Renal cortical epithelial cell (primary cell): Measurements from ENCODE around the gene HTR6. TPM values are rescaled to one million over a fixed set of nuclear protein-coding genes. Genes with fewer than 3 reads are reported as not detected.

Experiments
- DNase-seq: peaks from one replicate; pipeline ENCODE4 v3.0.0-alpha.2; 2011; ENCODE audit warnings: low read depth
- total RNA-seq: library from RNA; depleted of rRNA; stranded (reverse); fragments of >200 nt; gene quantifications from 2 replicates; pipeline ENCODE4 v1.2.3, GENCODE V29; 2014

The HTR6 gene
- total RNA-seq, 1 donor from 2014 or later: not detected

DNA sequence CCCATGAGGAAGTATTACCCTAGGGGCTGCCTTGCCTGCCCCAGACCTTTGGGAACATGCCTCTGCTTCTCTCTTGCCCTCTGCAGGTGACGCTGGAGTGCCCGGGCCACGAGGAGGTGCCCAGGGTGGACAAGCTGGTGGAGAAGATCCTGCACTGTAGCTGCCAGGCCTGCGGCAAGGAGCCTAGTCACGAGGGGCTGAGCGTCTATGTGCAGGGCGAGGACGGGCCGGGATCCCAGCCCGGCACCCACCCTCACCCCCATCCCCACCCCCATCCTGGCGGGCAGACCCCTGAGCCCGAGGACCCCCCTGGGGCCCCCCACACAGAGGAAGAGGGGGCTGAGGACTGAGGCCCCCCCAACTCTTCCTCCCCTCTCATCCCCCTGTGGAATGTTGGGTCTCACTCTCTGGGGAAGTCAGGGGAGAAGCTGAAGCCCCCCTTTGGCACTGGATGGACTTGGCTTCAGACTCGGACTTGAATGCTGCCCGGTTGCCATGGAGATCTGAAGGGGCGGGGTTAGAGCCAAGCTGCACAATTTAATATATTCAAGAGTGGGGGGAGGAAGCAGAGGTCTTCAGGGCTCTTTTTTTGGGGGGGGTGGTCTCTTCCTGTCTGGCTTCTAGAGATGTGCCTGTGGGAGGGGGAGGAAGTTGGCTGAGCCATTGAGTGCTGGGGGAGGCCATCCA, 7.8 kb upstream of the HTR6 start:
- DNase-seq: no peak

DNA sequence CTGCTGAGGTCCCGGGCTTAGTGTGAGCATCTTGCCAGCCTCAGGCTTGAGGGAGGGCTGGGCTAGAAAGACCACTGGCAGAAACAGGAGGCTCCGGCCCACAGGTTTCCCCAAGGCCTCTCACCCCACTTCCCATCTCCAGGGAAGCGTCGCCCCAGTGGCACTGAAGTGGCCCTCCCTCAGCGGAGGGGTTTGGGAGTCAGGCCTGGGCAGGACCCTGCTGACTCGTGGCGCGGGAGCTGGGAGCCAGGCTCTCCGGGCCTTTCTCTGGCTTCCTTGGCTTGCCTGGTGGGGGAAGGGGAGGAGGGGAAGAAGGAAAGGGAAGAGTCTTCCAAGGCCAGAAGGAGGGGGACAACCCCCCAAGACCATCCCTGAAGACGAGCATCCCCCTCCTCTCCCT, 7.2 kb upstream of the HTR6 start:
- DNase-seq: no peak

DNA sequence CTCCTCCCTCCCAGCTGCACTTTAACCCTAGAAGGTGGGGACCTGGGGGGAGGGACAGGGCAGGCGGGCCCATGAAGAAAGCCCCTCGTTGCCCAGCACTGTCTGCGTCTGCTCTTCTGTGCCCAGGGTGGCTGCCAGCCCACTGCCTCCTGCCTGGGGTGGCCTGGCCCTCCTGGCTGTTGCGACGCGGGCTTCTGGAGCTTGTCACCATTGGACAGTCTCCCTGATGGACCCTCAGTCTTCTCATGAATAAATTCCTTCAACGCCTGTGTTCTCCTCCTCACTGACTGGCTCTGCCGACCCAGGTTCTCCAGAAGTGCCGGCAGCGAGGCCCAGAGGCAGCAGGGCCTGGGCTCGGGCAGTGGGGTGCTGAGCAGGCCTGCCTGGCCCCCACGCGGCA, 6.5 kb upstream of the HTR6 start:
- DNase-seq: no peak

DNA sequence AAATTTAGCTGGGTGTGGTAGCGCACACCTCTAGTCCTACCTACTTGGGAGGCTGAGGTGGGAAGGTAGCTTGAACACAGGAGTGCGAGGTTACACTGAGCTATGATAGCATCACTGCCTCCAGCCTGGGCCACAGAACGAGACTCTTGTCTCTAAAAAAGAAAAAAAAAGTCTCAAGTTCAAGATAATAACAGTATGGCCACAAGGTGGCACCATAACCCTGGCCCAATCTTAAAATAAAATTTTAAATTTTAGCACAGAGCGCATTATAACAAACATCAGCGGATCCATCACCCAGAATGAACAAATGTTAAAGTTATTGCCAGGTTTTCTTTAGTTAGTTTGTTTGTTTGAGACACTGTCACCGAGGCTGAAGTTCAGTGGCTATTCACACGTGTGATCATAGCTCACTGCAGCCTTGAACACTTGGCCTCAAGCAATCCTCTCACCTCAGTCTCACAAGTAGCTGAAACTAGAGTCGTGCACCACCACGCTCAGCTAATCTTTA, 2.9 kb upstream of the HTR6 start:
- peak; percentile 38 for DNase-seq

DNA sequence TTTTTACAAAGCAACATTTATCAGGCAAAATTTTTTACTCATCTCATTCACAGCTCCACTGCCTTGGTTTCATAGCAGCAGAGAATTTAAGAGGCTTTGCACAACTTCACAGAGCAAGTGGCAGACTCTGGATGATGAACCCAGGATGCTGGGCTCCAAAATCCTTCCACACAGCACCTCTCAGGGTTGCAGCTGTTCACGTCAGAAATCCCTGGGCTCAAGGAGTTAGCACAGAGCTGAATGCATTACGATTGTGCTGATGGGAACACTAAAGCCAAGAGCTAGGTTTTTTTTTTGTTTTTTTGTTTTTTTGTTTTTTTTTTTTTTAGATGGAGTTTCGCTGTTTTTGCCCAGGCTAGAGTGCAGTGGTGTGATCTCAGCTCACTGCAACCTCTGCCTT, 2.4 kb upstream of the HTR6 start:
- no peak for DNase-seq

DNA sequence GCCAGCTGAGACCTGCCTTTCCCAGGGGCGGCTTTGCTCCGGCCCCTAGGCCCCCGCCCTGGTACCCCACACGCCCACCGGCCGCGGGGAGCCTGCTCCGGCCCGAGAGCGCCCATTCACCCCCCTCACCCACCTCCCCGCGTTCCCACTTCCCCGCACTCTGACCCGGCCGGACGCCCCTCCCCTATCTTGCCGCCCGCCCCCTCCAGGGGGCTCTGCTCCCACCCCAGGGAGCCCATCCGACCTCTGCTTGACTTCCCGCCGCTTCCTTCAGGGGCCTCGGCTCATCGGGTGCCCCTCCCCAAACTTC, 466 bp downstream of the HTR6 start:
- DNase-seq: no peak

DNA sequence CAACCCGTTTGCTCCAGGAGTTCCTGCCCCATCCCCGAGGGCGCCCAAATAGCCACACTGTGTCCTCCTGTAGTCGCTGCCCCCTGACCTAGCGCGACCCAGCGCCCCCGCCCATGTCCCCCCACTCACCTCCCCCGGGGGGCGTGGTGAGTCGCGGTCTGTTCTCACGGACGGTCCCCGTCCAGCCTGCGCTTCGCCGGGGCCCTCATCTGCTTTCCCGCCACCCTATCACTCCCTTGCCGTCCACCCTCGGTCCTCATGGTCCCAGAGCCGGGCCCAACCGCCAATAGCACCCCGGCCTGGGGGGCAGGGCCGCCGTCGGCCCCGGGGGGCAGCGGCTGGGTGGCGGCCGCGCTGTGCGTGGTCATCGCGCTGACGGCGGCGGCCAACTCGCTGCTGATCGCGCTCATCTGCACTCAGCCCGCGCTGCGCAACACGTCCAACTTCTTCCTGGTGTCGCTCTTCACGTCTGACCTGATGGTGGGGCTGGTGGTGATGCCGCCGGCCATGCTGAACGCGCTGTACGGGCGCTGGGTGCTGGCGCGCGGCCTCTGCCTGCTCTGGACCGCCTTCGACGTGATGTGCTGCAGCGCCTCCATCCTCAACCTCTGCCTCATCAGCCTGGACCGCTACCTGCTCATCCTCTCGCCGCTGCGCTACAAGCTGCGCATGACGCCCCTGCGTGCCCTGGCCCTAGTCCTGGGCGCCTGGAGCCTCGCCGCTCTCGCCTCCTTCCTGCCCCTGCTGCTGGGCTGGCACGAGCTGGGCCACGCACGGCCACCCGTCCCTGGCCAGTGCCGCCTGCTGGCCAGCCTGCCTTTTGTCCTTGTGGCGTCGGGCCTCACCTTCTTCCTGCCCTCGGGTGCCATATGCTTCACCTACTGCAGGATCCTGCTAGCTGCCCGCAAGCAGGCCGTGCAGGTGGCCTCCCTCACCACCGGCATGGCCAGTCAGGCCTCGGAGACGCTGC, 1.1 kb downstream of the HTR6 start:
- no peak for DNase-seq

DNA sequence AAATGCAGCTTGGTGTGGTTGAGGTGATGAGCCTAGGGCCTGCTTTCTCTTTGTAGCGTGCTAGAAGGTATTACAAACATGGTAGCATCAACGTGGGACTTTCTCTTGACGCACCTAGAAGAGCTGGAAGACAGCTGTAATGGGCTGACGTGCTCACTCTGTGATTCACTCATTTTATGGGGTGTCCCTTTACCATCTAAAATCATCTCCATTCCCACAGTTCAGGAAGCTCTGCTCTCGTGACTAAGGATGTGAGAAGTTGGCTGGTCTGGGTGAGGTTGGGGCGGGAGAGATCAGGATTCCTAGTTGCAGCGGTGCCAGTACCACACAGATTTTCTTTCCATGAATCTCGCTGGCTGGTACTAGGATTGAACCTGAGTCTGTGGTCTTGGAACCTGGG, 4.2 kb downstream of the HTR6 start:
- no peak for DNase-seq

DNA sequence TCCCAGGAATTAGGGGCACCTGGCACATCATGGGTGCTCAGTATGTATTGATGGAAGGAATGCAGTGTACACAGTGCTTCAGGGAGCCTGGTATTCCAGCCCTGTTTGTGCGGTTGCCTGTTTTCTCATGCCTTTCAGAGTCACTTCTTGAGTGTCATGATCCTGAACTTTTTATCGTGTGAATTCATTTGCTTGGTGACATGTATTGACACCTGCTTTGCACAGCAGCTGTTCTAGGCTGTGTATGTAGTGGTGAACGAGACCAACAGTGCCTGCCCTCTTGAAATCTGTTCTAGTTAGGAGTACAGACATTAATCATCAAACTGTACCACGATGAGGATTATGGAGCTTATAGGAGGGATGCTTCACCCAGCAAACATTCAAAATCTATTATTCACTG, 6.1 kb downstream of the HTR6 start:
- no peak for DNase-seq

DNA sequence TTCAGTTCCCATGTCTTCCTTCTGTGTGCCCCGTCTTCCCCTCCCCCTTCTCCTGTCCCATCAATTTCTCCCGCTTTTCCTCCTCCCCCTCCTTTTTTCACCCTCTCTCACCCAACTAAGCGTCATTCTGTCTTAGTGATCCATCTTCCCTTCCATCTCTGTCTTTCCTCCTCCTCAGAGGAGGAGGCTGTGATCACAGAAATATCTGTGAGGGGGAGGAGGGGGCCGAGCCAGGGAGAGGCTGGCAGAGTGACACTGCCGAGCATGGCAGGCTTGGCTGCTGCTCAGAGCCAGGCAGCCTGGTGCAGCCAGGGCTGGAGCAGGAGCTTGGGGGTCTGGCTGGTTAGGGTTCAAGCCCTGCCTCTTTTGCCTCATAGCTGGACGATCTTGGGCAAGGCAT, 7.6 kb downstream of the HTR6 start:
- DNase-seq: no peak

DNA sequence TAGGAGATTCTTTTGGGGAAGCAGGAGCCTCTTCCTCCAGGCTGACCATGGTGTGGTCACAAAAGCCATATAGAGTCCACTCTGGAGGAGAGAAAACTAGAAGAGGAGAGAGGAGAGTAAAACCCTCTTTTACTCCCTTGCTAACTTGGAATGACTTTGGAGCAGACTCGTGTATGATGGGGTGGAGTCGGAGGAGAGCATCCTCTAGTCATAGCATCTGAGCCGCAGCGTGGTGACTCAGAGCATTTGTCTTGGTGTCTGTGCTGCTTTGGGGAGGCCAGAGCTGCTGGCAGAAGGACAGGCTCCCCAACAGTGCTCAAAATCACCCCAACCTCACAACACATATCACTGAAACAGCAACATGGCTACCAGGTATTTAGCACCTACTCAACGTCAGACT, 11.1 kb downstream of the HTR6 start:
- DNase-seq: no peak

DNA sequence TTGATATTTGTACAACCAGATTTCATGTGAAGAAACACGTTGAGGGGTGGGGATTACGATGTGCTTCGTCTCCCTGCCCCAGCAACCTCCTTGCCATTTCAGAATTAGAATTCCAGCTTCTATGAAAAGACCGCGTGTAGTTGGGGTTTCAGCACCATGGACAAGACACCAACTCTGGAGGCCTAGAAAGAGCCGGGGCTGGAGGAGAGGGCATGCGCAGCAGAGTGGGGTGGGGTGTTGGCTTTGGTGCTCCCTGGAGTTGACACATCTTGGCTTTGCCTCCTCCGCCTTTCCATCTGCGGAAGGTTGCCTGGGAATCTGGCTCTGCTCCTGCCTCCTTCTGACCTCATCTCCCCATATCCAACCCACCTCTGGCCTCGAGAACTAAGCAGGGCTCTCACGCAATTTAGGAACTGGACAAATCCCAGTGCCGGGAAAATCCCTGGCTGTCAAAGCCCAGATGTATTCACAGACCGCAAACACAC, 11.8 kb downstream of the HTR6 start:
- peak; percentile 36 for DNase-seq

DNA sequence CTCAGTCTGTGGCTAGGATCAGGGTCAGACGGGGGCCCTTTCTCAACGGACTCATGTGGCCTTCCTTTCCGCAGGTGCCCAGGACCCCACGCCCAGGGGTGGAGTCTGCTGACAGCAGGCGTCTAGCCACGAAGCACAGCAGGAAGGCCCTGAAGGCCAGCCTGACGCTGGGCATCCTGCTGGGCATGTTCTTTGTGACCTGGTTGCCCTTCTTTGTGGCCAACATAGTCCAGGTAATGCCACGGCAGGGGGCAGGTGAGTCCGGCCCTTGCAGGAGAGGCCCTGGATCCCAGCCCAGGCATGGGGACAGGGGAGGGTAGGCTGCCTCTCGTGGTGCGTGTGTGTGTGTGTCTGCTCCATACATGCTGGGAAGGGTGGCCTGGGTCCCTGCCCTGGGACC, 13.8 kb downstream of the HTR6 start:
- no peak for DNase-seq

DNA sequence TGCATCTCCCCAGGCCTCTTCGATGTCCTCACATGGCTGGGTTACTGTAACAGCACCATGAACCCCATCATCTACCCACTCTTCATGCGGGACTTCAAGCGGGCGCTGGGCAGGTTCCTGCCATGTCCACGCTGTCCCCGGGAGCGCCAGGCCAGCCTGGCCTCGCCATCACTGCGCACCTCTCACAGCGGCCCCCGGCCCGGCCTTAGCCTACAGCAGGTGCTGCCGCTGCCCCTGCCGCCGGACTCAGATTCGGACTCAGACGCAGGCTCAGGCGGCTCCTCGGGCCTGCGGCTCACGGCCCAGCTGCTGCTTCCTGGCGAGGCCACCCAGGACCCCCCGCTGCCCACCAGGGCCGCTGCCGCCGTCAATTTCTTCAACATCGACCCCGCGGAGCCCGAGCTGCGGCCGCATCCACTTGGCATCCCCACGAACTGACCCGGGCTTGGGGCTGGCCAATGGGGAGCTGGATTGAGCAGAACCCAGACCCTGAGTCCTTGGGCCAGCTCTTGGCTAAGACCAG, 14.3 kb downstream of the HTR6 start:
- DNase-seq: no peak

DNA sequence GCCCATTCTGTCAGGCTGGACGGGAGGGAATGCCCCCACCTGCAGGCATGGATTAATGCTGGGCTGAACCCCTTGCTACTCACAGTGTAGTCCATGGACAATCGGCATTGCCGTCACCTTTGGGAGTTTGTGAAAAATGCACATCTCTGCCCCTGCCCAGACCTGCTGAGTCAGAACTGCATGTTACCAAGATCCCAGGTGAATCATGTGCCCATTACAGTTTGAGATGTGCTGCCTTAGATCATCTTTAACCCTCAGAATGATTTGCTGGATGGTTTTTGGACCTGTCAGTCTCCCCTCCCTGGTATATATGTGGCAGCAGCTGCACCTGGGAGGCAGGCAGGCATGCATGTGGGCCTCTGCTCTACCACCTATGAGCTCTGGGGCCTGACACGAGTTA, 15.0 kb downstream of the HTR6 start:
- DNase-seq: no peak

DNA sequence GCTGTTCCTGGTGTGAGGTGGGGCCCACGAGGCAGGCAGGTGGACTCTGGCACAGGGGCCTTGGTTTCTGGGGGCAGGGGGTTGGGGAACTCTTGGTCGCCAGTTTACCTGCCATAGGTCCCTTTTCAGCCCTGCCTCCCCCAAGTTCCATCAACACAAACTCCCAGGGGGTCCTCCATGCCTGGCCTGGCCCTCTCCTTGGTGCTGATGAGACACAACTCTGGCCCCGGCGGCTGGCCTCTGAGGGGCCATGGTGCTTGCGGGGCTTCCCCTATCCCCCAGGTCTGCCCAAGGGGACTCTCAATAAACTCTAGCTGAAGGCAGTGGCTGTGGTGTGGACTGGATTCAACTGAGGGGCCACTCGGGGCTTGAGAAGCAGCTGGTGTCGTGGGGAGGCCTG, 16.0 kb downstream of the HTR6 start:
- no peak for DNase-seq

DNA sequence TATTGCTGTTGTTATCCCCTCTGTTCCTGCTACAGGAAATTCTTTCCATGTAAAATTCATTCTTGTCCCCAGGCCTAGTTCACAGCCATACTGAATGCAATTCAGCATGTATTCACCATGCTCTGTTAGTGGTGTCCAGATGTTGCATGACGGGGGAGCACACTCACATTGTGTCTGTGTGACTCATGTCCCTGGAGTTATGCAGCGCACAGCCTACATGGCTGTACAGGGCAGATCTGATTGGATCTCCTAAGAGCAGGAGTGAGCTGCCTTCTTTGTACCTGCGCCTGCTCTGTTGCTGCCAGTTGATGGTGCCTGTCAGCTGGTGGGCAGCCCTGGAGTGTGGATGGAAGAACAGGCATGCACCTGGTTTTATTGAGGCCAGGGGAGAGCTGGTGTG, 17.6 kb downstream of the HTR6 start:
- DNase-seq: peak; percentile 21

DNA sequence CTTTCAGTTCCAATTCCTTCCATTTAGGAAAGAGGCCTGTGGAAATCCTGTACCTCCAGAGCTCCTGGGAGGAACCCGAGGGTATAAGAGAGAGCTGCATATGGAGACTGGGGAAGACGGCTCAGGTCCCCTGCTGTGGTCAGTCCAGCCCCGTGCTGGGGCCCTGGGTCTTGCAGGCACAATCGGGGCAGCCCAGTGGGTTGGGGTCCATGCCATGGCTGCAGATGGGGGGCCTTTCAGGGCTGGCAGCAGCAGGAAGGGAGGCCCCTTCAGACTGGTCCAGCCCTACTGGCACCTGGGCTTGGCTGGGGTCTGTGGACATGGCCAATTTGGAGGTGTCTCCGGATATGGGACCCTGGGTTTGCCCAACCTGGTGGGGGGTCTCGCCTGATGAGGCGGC, 18.2 kb downstream of the HTR6 start:
- DNase-seq: no peak

DNA sequence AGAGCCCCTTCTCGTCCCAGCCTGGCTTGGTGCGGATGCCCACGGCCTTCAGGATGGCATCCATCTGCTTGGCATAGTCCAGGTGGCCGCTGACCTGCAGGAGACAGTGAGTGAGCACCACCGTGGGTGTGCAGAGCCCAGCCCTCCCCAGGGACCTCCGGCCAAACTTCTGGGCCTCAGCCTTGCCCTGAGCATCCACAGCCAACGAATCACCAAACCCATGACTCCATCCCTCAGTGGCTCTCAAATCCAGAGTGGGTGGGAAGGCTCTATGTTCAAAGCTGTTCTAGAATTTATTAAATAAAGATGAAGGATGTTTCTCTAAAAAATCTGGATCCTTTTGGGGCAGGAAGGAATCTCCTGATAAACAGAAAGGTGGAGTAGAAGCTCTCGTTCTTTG, 18.7 kb downstream of the HTR6 start:
- no peak for DNase-seq

DNA sequence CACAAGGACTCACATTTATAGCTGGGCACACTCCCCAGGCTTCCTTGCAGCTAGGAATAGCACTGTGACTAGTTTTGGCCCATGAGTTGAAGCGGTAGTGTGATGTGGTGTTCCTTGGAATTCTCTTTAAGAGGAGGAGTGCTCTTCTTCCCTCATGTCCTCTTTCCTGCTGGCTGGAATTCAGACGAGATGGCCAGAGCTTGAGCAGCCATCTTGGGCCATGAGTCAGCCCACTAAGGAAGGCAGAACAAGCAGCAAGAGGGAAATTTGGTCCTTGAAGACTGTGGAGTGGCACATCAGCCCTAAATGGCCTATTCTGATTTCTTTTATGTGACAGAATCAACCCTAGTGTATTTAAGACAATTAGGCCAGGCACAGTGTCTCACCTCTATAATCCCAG, 20.0 kb downstream of the HTR6 start:
- DNase-seq: no peak

DNA sequence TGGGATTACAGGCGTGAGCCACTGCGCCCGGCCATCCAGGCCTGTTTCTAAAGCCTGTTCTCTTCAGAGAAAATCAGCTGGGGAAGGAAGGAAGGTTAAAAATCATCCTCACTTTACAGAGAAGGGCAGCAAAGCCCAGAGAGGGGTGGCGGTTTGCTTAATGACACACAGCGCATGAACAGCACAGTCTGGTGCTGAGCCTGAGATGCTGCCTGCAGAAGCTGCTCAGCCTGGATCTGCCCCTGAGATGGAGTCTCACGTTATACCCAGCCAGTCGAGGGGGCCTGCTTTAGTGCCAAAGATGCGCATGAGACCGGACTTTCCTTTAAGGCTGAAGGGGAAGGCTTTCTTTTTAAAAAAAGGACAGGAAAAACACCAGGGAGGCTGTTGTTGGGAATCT, 21.3 kb downstream of the HTR6 start:
- DNase-seq: no peak

DNA sequence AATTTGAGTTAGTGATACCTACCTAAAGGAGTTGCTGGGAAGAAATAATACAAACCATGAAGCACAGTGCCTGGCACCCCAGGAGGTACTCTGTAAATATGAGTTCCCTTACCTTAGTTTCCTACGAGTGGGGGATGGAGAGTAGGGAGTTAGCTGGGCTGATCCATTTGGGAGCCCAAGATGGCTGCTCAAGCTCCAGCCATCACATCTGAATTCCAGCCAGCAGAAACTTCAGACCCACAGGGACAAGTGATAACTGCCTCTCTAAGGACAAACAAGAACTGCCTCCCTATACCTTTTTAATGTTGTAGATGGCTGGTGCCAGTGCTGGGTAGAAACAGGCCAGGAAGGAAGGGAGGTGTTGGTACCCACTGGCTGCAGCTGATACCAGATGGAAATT, 22.7 kb downstream of the HTR6 start:
- no peak for DNase-seq
